22Rv1 (cell line): ENCODE data around the gene HECTD1.

Experiments
- ZFX ChIP-seq: fragments of 450-650 bp; IDR thresholded peaks from 2 replicates; pipeline ENCODE4 v1.6.1; 2017; ENCODE audit warnings: antibody characterized with exemption, borderline replicate concordance
- TF ChIP-seq, protein P1 (sequence below): fragments of 450-650 bp; IDR thresholded peaks from 2 replicates; pipeline ENCODE4 v1.5.1; 2017; ENCODE audit warnings: mild to moderate bottlenecking

DNA sequence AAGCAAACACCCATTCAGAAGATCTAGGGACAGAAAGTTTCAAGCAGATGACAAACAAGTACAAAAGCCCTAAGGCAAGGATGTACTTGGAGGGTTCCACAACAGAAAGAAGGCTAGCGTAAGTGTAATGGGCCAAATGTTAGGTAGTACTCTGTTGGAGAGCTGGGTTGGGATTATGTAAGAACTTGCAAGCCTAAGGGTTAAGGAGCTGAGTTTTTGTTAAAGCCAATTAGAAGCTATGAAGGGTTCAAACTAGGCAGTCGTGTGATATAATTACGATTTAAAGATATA lies 41.4 kb downstream of the HECTD1 start:
- TF ChIP-seq, protein P1, sequence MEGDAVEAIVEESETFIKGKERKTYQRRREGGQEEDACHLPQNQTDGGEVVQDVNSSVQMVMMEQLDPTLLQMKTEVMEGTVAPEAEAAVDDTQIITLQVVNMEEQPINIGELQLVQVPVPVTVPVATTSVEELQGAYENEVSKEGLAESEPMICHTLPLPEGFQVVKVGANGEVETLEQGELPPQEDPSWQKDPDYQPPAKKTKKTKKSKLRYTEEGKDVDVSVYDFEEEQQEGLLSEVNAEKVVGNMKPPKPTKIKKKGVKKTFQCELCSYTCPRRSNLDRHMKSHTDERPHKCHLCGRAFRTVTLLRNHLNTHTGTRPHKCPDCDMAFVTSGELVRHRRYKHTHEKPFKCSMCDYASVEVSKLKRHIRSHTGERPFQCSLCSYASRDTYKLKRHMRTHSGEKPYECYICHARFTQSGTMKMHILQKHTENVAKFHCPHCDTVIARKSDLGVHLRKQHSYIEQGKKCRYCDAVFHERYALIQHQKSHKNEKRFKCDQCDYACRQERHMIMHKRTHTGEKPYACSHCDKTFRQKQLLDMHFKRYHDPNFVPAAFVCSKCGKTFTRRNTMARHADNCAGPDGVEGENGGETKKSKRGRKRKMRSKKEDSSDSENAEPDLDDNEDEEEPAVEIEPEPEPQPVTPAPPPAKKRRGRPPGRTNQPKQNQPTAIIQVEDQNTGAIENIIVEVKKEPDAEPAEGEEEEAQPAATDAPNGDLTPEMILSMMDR = no peak
- no peak for TF ChIP-seq ZFX
